ENCODE measurements around the gene ARL16. TPM values are rescaled to one million over a fixed set of nuclear protein-coding genes. Genes with fewer than 3 reads are reported as not detected.
"Not testable (repeated sequence)": the region's sequence is repeated elsewhere in the genome, so short reads cannot be mapped to it uniquely, and the experiment has no call there.

ARL16 gene
- total RNA-seq, 1 experiment from 2014 or later = 83.7 TPM

- H3K4me3 ChIP-seq; H3K27ac ChIP-seq; H3K9me3 ChIP-seq (replicated peaks); H3K4me1 ChIP-seq; H3K27me3 ChIP-seq: not testable (repeated sequence)
- peaks cover 41% of the 10 kb centered on the region for H3K36me3 ChIP-seq
- peak; percentile 50 to 57 for DNase-seq
Measured at GRCh38 chr17:81675515-81676221, 7.9 kb downstream of the ARL16 start.

- Histone ChIP-seq H3K4me1 (no peaks in the 10 kb centered on the region), H3K36me3 (peaks cover 56% of the 10 kb centered on the region), H3K27ac (no peak overlapping the region), H3K9me3 (replicated peaks) (no peaks in the 10 kb centered on the region), H3K27me3 (no peaks in the 10 kb centered on the region), H3K4me3 (no peak overlapping the region)
- no peak for DNase-seq
Measured at GRCh38 chr17:81673561-81674258, 9.9 kb downstream of the ARL16 start.

GRCh38 chr17:81672954-81673353 lies 10.6 kb downstream of the ARL16 start:
- Histone ChIP-seq H3K9me3 (replicated peaks) (no peaks in the 10 kb centered on the region), H3K27me3 (no peaks in the 10 kb centered on the region), H3K36me3 (peaks cover 61% of the 10 kb centered on the region), H3K4me3 (no peak overlapping the region), H3K4me1 (no peaks in the 10 kb centered on the region), H3K27ac (no peak overlapping the region)
- peak in 1 of 2 experiments; percentile 10 for DNase-seq

- Histone ChIP-seq H3K9me3 (replicated peaks) (no peaks in the 10 kb centered on the region), H3K4me3 (no peak overlapping the region), H3K27ac (no peak overlapping the region), H3K36me3 (peaks cover 61% of the 10 kb centered on the region), H3K27me3 (no peaks in the 10 kb centered on the region), H3K4me1 (peaks cover 4% of the 10 kb centered on the region)
- DNase-seq = peak in 1 of 2 experiments; percentile 40
Measured at GRCh38 chr17:81672504-81672903, 11.1 kb downstream of the ARL16 start.

- Histone ChIP-seq H3K36me3 (peaks cover 37% of the 10 kb centered on the region), H3K4me1 (peaks cover 12% of the 10 kb centered on the region), H3K27ac (no peak overlapping the region), H3K4me3 (peak overlapping the region; percentile 87; the same call in 1 of the 2 replicates), H3K27me3 (no peaks in the 10 kb centered on the region), H3K9me3 (replicated peaks) (no peaks in the 10 kb centered on the region)
- peak in 1 of 2 experiments; percentile 44 for DNase-seq
Measured at GRCh38 chr17:81667754-81668153, 15.8 kb downstream of the ARL16 start.

GRCh38 chr17:81666342-81667191 lies 17.0 kb downstream of the ARL16 start, which contains the start of the genes CCDC137 and OXLD1:
Gene CCDC137 (plus strand): TSS chr17:81666737. CDS start chr17:81666767, 30 bp downstream.
Gene OXLD1 (minus strand): TSS chr17:81666605. CDS start chr17:81666577, 28 bp downstream.
- H3K27me3 ChIP-seq = no peaks in the 10 kb centered on the region
- peaks cover 28% of the 10 kb centered on the region for H3K36me3 ChIP-seq
- H3K27ac ChIP-seq = peak within 1 kb of the TSS; percentile 76
- peaks cover 12% of the 10 kb centered on the region for H3K4me1 ChIP-seq
- H3K4me3 ChIP-seq = peak within 1 kb of the TSS; percentile 87
- DNase-seq = peak; percentile 99 to 100
- no peaks in the 10 kb centered on the region for H3K9me3 ChIP-seq (replicated peaks)

GRCh38 chr17:81666092-81666341 lies 17.6 kb downstream of the ARL16 start:
- peaks cover 23% of the 10 kb centered on the region for H3K36me3 ChIP-seq
- peak; percentile 80 to 82 for DNase-seq
- no peaks in the 10 kb centered on the region for H3K9me3 ChIP-seq (replicated peaks)
- H3K4me1 ChIP-seq = peaks cover 12% of the 10 kb centered on the region
- peak overlapping the region; percentile 87 for H3K4me3 ChIP-seq
- peak overlapping the region; percentile 76 for H3K27ac ChIP-seq
- H3K27me3 ChIP-seq = no peaks in the 10 kb centered on the region

GRCh38 chr17:81665205-81666091 lies 18.1 kb downstream of the ARL16 start:
- no peaks in the 10 kb centered on the region for H3K27me3 ChIP-seq
- peak overlapping the region; percentile 87 for H3K4me3 ChIP-seq
- H3K4me1 ChIP-seq = peaks cover 12% of the 10 kb centered on the region
- H3K9me3 ChIP-seq (replicated peaks) = no peaks in the 10 kb centered on the region
- peaks cover 18% of the 10 kb centered on the region for H3K36me3 ChIP-seq
- peak; percentile 55 to 61 for DNase-seq
- peak overlapping the region; percentile 76 for H3K27ac ChIP-seq

- H3K9me3 ChIP-seq (replicated peaks) = no peaks in the 10 kb centered on the region
- no peaks in the 10 kb centered on the region for H3K27me3 ChIP-seq
- peaks cover 6% of the 10 kb centered on the region for H3K36me3 ChIP-seq
- H3K4me1 ChIP-seq = peaks cover 12% of the 10 kb centered on the region
- no peak overlapping the region for H3K4me3 ChIP-seq
- no peak for DNase-seq
- H3K27ac ChIP-seq = no peak overlapping the region
Measured at GRCh38 chr17:81664051-81664470, 19.5 kb downstream of the ARL16 start.

- Histone ChIP-seq H3K4me1 (peaks cover 6% of the 10 kb centered on the region; the same call in 1 of the 2 replicates), H3K4me3 (no peak overlapping the region), H3K27me3 (no peaks in the 10 kb centered on the region), H3K27ac (no peak overlapping the region), H3K36me3 (no peaks in the 10 kb centered on the region), H3K9me3 (replicated peaks) (no peaks in the 10 kb centered on the region)
- DNase-seq = no peak
Measured at GRCh38 chr17:81662002-81662401, 21.6 kb downstream of the ARL16 start.

- Histone ChIP-seq H3K27me3 (no peaks in the 10 kb centered on the region), H3K9me3 (replicated peaks) (no peaks in the 10 kb centered on the region), H3K4me3 (no peak overlapping the region), H3K4me1 (peaks cover 3% of the 10 kb centered on the region; the same call in 1 of the 2 replicates), H3K36me3 (no peaks in the 10 kb centered on the region), H3K27ac (no peak overlapping the region)
- no peak for DNase-seq
Measured at GRCh38 chr17:81660441-81660840, 23.2 kb downstream of the ARL16 start.

GRCh38 chr17:81659038-81659437 lies 24.6 kb downstream of the ARL16 start:
- DNase-seq = no peak
- H3K27me3 ChIP-seq = no peaks in the 10 kb centered on the region; the same call in 1 of the 2 replicates
- no peaks in the 10 kb centered on the region for H3K9me3 ChIP-seq (replicated peaks)
- H3K4me3 ChIP-seq = no peak overlapping the region
- no peaks in the 10 kb centered on the region for H3K36me3 ChIP-seq
- H3K4me1 ChIP-seq = no peaks in the 10 kb centered on the region
- H3K27ac ChIP-seq = no peak overlapping the region

- H3K27ac ChIP-seq = no peak overlapping the region
- peaks cover 4% of the 10 kb centered on the region; the same call in 1 of the 2 replicates for H3K27me3 ChIP-seq
- DNase-seq = peak in 1 of 2 experiments; percentile 51
- no peak overlapping the region for H3K4me3 ChIP-seq
- no peaks in the 10 kb centered on the region for H3K9me3 ChIP-seq (replicated peaks)
- H3K36me3 ChIP-seq = no peaks in the 10 kb centered on the region
- H3K4me1 ChIP-seq = no peaks in the 10 kb centered on the region; the same call in 1 of the 2 replicates
Measured at GRCh38 chr17:81656835-81657234, 26.8 kb downstream of the ARL16 start.
